HG02610 (cell line): ENCODE data around the gene HOMER1.
A peak's percentile ranks its signal among the peaks of the same experiment; 100 is the strongest.
"Not testable (repeated sequence)": the region's sequence is repeated elsewhere in the genome, so short reads cannot be mapped to it uniquely, and the experiment has no call there.

Experiments
- ATAC-seq: cut with Tn5 transposase; IDR thresholded peaks from one replicate; pipeline ENCODE4 v1.9.1; 2021; ENCODE audit warnings: mild to moderate bottlenecking, moderate library complexity; ENCODE audit not compliant: unreplicated experiment

HOMER1 gene

DNA sequence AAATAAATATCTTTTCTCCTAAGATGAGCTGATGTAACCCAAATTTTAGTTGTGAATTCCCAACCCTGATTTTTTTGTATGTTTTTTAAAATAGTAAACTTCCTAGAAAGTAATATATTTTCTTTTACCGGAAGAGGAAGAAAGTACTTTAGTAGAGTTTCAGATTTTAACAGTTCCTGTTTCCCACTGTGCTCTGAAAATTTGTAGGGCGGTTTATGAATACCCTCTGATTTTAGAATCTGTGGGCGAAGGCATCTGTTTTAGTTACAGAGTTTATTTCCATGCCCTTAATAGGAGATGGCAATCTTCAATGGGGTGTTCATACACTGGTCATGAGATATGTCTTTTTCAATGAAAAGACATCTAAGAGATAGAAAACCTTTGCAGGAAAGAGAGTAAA is 3.7 kb upstream of the HOMER1 start:
- ATAC-seq: no peak

DNA sequence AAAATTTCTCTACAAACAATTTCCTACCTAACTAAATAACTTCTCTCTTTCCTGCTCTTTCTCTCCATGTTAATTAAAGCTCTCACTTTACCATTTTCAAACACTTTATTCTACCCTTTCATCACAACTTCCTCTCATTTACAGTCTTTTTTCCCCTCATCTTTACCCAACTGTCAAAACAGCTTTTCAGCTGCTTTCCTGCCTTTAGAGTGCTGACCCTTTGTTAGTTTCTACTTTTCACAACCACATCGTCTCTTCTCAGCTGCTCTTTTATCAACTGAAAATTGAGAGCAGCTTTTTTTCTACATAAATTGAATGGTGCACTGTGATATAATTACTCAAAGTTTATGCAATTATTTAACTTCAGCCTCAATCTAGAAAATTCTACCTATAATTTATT is 3.1 kb upstream of the HOMER1 start:
- ATAC-seq: no peak

DNA sequence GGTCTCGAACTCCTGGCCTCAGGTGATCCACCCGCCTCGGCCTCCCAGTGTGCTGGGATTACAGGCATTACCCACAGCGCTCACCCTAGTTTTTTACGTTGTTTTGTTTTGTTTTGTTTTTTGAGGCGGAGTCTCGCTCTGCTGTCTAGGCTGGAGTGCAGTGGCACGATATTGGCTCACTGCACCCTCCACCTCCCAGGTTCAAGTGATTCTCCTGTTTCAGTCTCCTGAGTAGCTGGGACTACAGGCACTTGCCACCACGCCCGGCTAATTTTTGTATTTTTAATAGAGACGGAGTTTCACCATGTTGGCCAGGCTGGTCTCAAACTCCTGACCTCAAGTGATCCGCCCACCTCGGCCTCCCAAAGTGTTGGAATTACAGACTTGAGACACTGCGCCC is 2.4 kb upstream of the HOMER1 start:
- ATAC-seq: not testable (repeated sequence)

DNA sequence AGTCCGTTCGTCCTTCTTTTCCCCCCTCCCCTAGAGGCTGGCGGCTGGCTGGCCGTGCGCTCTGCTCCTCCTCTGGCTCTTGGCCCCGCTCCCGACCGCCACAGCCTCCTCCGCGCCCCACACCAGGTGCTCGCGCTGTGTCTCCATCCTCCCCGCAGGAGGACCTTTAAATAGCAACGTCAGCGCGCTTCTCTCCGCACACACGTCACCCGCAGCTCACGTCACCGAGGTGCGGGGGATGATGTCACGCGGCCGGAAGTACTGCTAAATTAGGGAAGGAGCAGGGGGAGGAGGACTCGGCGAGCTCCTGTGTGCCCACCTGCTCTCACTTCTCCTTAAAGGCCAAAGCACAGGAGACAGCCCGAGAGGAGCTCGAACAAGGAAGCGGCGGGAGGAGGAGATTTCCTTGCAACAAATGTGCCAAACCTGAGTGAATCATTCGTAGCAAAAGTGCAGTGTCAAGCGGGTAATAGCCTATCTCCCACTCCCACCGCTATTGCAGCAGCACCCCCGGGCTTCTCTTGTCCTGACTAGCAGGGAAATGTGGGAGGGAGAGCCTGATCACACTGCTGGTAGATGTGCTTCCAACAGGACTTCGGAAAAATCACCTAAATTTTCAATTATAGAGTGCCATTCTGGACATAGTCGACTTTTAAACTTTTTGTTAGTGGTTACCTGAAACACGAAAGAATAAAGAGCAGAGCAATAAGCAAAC is 614 bp upstream of the HOMER1 start:
- peak; percentile 81 for ATAC-seq

DNA sequence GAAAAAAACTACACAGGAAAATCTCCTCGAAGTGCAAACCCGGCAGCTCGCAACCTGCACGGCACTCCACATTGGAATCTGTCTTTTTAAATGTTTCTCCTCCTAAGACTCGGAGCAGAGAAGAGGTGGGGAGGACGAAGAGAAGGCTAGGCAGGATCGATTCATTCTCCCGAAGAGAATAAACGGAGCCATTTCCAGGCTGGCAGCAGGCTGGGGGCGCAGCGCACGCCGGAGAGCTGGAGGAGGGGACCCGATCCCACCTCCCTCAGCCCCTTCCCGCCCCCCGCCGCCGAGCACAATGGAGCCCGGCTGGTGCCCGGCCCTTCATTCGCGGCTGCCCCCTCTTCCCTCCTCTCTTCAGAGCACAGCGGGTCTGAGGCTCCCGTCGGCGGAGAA is 628 bp downstream of the HOMER1 start:
- ATAC-seq: no peak

DNA sequence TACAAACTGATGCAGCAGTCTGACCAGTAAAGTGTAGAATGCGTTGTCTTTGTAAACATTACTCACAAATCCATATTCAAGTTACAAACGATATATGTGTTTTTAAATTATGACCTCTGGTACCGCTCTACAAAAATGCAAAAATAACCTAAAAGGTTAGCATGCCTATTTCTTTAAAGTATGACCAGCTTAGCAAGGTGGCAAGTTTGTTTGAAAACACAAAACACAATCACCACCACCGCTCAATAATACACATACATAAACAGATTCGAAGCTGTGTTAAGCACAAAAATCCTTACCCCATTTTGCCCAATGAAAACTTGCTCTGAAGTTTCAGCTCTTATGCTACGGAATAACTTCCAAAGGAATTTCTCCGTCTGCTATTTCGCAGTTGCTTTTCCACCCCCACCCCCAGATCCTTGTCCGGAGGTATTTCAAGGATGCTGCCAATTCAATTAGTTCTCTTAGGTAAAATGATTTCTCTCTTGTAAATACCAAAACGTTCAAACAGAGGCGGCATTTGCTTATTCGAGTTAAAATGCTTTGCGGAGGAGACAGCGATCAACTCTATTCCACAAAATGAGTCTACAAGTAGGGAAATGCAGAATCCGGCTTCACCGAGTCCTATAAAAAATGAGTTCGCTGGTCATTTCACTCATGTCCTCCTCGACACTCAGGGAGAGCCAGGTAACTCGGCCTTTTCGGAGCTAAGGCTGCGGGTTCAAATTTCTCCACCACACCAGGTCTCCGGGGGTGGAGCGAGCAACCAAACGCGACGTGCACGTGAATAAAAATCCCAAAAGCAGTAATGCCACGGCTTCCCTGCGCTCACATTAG is 1.2 kb downstream of the HOMER1 start:
- no peak for ATAC-seq

DNA sequence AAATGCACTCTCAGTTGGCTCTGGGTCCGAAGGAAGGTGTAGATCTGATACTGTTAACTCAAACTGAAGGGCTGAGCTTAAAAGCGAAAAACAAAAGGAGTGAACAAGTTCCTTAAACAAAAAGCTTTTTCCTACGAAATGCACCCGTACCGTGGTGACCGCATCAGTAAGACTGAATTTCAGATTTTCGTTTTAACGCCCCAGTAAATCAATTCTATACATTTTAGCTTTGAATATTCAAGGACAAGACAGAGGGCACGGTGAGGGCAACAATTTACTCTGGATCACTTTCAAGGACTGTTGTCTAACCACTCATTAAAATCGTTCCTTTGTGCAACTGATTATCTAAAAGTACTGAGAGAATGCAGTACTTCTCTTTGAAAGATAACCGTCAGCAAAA is 1.9 kb downstream of the HOMER1 start:
- no peak for ATAC-seq

DNA sequence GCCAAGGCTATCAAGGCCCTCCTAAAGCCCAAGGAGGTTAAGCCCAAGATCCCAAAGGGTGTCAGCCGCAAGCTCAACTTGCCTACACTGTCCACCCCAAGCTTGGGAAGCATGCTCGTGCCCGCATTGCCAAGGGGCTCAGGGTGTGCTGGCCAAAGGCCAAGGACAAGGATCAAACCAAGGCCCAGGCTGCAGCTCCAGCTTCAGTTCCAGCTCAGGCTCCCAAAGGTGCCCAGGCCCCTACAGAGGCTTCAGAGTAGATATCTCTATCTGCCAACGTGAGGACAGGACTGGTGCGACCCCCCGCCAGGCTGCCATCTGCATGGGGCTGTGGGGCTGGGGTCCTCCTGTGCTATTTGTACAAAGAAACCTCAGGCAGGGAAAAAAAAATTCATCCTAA is 3.3 kb downstream of the HOMER1 start:
- ATAC-seq: no peak

DNA sequence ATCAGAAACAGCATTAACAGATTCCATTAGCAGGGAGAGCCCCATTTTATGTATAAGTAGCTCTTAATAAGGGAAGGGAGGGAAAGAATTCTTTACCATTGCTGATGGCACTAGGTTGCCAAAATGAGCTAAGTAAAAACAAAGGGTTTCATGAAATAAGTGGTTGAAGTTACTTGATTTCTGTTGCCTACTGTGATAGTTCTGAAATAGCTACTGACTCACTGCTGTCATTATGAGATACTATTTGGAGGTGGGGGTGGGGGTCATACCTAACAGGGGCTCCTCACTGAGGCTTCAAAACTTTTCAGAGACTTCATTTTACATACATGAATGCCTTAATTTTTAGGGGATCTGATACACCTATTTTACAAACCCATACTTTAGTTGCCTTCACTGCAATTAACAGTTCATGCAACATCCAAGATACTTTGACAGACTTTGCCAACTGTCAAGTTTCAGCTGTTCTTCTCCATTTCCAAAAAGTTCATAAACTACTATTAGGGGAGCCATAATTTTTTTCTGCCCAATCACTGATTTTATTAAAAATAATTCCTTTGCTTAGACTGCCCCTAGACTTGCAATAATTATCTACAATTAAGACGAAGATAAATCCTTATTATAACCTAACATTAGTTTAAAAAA is 4.6 kb downstream of the HOMER1 start:
- ATAC-seq: no peak

DNA sequence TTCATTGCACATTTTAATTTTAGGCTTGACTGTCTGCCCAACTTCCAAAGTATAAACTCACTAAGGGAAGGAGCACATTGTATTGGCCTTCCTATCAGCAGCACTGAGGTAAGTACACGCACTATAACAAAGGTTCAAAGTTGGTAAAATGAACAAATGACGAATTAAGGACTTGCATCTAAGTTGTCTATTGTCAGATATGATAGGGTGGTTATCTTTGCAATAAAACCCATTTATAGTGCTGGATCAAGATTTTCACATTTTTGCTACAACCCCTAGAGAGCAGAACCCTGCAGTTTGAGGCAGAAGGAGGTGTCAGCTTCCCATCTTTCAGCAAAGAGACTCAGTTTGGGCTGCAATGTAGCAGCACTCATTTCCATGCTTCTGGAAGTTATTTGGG is 5.1 kb downstream of the HOMER1 start:
- ATAC-seq: no peak

DNA sequence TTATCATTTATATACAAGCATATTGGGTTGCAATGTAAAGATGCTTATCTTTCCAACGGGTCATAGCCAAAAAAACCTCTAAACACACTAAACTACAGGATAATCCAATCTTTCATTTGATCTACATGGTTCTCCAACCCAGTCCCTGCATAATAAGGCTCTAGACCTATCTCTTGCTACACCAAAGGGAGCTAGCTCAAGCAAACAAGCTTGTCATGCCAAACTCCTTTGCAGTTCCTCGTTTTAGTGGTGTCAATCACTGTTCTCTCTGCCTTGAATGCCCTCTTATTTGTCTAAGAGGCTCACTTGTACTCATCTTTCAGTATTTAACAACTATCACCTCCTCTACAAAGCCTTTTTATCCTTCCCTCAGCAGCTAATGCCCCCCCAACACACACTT is 5.6 kb downstream of the HOMER1 start:
- ATAC-seq: no peak

DNA sequence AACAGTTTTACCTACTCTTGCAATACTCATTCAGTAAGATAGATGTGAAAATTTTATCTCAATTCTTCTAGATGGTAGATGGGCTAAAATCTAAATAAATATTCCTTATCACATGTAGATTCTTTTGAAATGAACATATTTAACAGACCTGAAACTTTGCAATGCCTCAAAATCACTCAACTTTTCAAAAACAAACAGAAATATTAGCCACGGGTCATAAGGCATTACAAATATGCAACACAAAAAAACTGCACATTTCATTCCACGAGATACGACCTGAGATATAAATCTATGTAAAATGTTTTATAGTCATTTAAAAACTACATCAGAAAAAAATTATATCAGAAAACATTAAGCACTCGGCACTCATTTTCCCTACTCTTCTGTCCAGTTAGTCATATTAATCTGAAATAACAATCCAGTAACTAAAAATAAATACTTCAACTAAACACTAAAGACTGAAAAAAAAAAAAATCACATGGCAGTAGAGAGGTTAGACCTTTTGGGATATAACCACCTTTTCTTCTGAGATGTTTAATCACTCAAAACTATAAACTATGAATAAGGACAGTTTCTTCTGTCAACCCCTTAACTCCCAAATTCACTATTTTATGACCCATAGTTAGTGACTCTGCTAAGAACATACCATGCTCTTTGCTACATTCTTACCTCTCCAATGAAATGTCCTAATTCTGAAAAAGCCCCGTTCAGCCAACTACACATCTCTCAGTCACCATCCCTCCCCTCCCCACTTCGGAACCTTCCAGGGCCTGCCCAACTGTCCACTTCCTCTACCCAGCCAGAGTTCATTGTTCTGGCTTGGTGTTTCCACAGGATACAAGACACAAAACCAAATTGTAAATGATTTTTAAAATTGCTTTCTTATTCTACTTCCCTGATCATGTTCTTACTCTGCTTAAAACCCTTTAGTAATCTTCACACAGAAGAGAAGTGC is 6.4 kb downstream of the HOMER1 start:
- no peak for ATAC-seq

DNA sequence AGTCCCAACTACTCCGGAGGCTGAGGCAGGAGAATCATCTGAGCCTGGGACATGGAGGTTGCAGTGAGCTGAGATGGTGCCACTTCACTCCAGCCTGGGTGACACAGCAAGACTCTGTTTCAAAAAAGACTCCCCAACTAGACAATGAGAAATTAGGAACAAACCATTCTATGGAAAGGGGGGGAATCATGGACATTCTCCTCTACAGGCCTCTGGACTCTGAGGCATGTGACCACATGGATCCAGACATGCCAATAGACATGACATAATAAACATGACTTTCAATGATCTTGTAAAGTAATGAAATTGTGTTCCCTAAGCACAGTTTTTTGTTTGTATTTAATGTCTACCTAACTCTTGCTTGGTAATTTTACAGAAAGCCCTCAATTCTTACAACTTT is 8.8 kb downstream of the HOMER1 start:
- ATAC-seq: no peak

DNA sequence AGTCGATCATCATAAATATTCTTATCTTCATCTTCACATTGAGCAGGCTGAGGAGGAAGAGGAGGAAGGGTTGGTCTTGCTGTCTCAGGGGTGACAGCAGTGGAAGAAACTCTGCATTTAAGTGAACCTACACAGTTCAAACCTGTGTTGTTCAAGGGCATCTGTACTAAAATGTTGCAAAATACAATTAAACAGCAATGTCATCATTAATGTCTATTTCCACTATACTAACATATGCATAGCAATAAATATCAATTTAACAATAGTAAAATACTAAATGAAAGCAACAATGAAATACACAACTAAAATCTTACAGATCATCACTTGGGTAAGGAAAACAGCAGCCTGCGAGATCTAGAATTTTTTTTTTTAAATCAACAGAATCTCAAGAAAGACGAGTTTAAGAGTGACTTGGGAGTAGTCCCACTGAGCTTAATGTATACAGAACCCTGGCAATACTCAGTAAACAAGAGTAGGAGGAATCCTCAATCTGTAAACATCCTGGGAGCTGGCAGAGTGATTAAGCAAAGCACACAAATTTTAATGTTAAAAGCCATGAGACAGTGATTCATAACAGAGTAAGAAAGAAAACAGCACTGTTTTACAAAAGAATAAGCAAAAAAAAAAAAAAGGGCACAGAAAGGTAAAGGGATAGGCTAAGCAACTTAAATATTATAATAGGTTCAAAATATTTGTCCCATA is 10.0 kb downstream of the HOMER1 start:
- no peak for ATAC-seq

DNA sequence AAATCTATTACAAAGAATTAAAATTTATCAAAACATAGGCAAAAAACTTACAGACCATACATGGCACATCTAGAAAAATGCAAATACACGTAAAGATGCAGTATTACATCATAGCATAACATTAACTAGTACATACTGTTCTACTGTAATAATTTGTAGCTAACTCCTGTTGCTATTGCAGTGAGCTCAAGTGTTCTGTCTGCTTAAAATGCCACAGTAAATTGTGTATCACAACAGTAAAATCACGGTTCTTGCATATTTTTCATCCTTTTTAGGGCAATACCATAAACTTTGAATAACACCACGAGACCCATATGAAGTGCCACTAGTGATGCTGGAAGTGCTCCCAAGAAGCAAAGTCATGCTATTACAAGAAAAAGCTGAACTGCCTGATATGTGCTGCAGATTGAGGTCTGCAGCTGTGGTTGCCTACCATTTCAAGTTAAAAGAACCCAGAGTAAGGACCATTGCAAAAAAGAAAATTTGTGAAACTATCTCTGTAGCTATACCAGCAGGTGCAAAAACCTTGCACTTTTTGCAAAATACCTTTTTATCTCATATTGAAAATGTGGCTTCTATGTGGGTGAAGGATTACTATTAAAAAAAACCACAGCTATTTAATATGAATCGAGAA is 14.2 kb downstream of the HOMER1 start:
- ATAC-seq: no peak

DNA sequence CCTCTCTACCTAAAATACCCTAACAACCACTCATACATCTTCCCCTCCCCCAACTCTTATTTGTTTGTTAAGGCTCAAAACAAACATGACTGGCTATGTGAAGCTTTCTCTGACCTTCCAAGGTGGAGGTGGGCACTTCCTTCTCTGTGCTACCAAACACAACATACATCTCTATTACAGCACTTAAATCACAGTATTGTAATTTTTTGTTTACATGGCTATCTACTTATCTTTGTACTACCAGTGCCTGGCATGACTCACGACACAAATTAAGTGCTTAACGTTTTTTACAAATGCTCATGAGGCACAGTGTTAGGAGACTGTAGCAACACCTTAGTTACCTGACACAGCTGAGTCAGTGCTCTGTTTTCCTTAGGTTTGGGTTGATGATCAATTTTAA is 18.6 kb downstream of the HOMER1 start:
- ATAC-seq: no peak

DNA sequence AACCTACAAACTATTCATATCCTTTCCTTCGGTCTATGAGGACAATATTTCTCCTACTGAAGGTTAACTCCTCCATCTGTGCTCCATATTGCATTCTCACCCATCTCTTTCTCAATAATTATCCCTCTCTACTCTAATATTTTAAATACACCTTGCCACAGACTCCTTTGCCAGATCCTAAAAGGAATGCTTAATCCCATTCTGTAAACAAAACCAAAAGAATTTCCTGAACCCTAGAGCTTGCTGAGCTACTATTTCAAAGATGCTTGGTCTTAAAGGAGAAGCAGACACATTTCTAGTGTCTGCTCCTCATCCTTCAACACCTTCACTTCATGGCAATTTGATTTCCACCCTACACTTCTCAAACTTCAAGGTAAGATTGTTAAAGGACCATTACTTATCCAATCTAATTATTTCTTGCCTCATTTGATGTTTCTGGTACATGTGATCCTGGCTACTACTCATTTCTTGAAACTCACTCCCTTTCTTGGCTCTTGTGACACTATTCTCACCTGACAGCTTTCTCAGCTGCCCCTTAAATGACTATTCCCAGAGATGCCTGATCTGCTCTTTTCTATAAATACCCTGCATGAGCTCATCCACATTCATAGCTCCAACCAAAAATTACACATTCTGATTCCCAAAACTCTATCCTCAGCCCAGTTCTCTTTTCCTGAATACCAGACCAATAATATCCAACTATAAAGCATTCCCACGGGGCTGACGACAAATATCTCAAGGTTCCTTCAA is 20.2 kb downstream of the HOMER1 start:
- no peak for ATAC-seq

DNA sequence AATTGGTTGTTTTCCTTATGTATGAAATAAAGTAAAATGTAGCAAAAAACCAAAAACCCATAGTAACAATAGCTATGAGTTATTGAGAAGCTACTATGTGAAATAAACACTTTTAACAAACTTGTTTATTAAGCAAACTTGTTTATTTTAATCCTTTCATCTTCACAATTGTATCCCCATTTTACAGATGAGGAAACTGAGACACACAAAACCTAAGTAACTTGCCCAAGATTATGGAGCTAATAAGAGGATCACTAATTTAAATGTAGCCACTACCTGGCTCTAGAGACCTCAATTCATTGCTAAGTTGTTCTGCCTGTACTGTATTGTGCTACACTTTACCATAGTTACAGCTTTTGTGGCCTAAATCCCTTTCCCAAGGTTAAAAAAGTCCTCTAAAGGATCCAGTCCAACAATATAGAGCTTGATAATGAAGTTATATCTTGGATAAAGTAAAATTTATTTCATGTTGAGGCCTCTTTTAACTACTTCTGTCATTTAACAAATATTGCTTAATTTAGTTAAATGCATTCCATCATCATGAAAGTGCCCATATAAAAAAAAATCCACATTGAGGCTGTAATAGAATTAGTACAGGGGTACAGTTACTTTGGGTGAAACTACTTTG is 22.1 kb downstream of the HOMER1 start:
- no peak for ATAC-seq
